HUES6 (cell line): ENCODE results near the gene OR3A2.
"Not testable (repeated sequence)": the region's sequence is repeated elsewhere in the genome, so short reads cannot be mapped to it uniquely, and the experiment has no call there.

Experiments used
- H3K27ac ChIP-seq: 2 replicates; pipeline ENCODE4 v1.7.0; 2013; ENCODE audit warnings: low read depth, mild to moderate bottlenecking, low read length, inconsistent platforms
- H3K27me3 ChIP-seq: 2 replicates; pipeline ENCODE4 v1.6.1; 2013; ENCODE audit warnings: low read length; ENCODE audit not compliant: control insufficient read depth, insufficient read depth
- H3K36me3 ChIP-seq: 2 replicates; pipeline ENCODE4 v1.6.1; 2013; ENCODE audit warnings: low read length; ENCODE audit not compliant: control insufficient read depth, insufficient read depth
- H3K4me1 ChIP-seq: 2 replicates; pipeline ENCODE4 v1.6.1; 2013; ENCODE audit warnings: low read length; ENCODE audit not compliant: control insufficient read depth, insufficient read depth
- H3K4me3 ChIP-seq: 2 replicates; pipeline ENCODE4 v1.5.1; 2013; ENCODE audit warnings: low read depth, low read length
- H3K9ac ChIP-seq: one replicate; pipeline ENCODE4 v1.6.1; 2013; ENCODE audit warnings: mild to moderate bottlenecking, low read length
- H3K9me3 ChIP-seq: 2 replicates; pipeline ENCODE4 v1.6.1; 2013; ENCODE audit warnings: low read depth, low read length; ENCODE audit not compliant: control insufficient read depth, insufficient read depth

Gene OR3A2

GRCh38 chr17:3293548-3293947 lies 92.6 kb downstream of the OR3A2 start:
- not testable (repeated sequence) for H3K9ac ChIP-seq, H3K27me3 ChIP-seq, H3K27ac ChIP-seq, H3K4me3 ChIP-seq, H3K9me3 ChIP-seq, H3K4me1 ChIP-seq, H3K36me3 ChIP-seq

- Histone ChIP-seq H3K4me1 (no peaks in the 10 kb centered on the region), H3K9ac (no peak overlapping the region), H3K36me3 (no peaks in the 10 kb centered on the region), H3K9me3 (no peaks in the 10 kb centered on the region), H3K27me3 (no peaks in the 10 kb centered on the region), H3K27ac (no peak overlapping the region), H3K4me3 (no peak overlapping the region)
These were observed 103.2 kb downstream of the OR3A2 start for GRCh38 chr17:3282901-3283300.

- no peaks in the 10 kb centered on the region for H3K4me1 ChIP-seq
- no peak overlapping the region for H3K27ac ChIP-seq
- H3K9me3 ChIP-seq: peaks cover 6% of the 10 kb centered on the region
- H3K36me3 ChIP-seq: no peaks in the 10 kb centered on the region
- no peak overlapping the region for H3K9ac ChIP-seq
- no peak overlapping the region for H3K4me3 ChIP-seq
- no peaks in the 10 kb centered on the region for H3K27me3 ChIP-seq
These were observed 110.0 kb downstream of the OR3A2 start for GRCh38 chr17:3276126-3276525.

- H3K9me3 ChIP-seq: peaks cover 6% of the 10 kb centered on the region
- H3K9ac ChIP-seq: no peak overlapping the region
- no peak overlapping the region for H3K4me3 ChIP-seq
- no peaks in the 10 kb centered on the region for H3K36me3 ChIP-seq
- no peak overlapping the region for H3K27ac ChIP-seq
- H3K4me1 ChIP-seq: no peaks in the 10 kb centered on the region
- H3K27me3 ChIP-seq: no peaks in the 10 kb centered on the region
These were observed 114.8 kb downstream of the OR3A2 start for GRCh38 chr17:3271072-3271848.

GRCh38 chr17:3260600-3260999 lies 125.5 kb downstream of the OR3A2 start:
- Histone ChIP-seq H3K4me3 (no peak overlapping the region), H3K9ac (no peak overlapping the region), H3K36me3 (no peaks in the 10 kb centered on the region), H3K27me3 (no peaks in the 10 kb centered on the region), H3K27ac (no peak overlapping the region), H3K9me3 (no peaks in the 10 kb centered on the region), H3K4me1 (peaks cover 3% of the 10 kb centered on the region; the same call in 1 of the 2 replicates)

DNA sequence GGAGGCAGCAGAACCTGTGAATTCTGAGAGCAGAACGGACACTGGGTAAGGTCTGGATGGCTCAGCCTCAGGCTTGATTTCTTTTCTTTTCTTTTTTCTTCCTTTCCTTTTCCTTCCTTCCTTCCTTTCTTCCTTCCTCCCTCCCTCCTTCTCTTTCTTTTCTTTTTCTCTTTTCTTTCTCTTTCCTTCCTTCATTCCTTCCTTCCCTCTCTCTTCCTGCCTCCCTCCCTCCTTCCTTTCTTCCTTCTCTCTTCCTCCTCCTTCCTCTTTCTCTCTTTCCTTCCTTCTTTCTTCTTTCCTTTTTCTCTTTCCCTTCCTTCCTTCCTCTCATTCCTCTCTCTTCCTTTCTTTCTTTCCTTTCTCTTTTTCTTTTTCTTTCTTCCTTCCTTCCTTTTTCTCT lies 125.9 kb downstream of the OR3A2 start:
- Histone ChIP-seq H3K9me3 (no peaks in the 10 kb centered on the region), H3K27ac (no peak overlapping the region), H3K4me3 (no peak overlapping the region), H3K9ac (no peak overlapping the region), H3K4me1 (peaks cover 3% of the 10 kb centered on the region; the same call in 1 of the 2 replicates), H3K27me3 (no peaks in the 10 kb centered on the region), H3K36me3 (no peaks in the 10 kb centered on the region)

DNA sequence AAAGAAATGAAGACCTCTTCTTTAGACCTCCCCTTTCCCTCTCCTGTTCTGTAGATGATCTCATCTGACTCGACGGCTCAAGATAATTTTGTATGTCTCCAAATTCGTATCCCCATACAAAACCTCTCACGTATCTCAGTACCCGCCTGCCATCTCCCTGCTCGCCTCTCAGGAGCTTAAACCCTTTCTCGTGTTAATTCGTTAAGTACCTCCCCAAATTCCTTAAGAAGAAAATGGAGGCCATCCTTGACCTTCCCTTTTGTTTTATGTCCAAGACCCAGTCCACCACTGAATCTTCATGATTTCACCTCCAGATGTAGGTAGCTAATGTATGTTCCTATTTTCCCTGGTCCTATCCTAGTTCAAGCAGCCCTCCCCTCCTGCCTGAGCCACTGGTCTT lies 129.5 kb downstream of the OR3A2 start:
- Histone ChIP-seq H3K27me3 (no peaks in the 10 kb centered on the region), H3K9me3 (no peaks in the 10 kb centered on the region), H3K9ac (no peak overlapping the region), H3K36me3 (no peaks in the 10 kb centered on the region), H3K4me1 (peaks cover 3% of the 10 kb centered on the region; the same call in 1 of the 2 replicates), H3K27ac (no peak overlapping the region), H3K4me3 (no peak overlapping the region)

GRCh38 chr17:3249013-3249412 lies 137.1 kb downstream of the OR3A2 start:
- H3K4me3 ChIP-seq, H3K4me1 ChIP-seq, H3K27ac ChIP-seq, H3K9me3 ChIP-seq, H3K27me3 ChIP-seq, H3K36me3 ChIP-seq, H3K9ac ChIP-seq: not testable (repeated sequence)

DNA sequence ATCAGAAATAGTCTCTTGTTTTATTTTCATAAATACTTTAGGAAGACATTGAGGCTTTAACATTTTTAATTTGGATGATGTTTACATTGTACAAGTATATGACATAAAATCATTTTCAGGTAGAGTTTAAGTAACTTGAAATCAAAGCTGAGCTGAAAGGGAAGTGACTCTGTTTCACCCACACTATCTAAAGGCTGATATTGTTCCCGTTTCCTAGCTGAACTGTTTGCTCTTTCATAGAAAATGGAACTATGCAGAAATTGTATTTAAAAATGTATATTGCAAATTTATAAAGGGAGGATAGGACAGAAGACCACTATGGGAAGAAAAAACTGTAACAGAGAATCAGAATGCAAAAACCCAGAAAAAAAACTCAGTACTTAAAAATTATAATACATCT lies 141.3 kb downstream of the OR3A2 start:
- not testable (repeated sequence) for H3K27me3 ChIP-seq, H3K9me3 ChIP-seq, H3K36me3 ChIP-seq, H3K4me3 ChIP-seq, H3K9ac ChIP-seq, H3K4me1 ChIP-seq, H3K27ac ChIP-seq

DNA sequence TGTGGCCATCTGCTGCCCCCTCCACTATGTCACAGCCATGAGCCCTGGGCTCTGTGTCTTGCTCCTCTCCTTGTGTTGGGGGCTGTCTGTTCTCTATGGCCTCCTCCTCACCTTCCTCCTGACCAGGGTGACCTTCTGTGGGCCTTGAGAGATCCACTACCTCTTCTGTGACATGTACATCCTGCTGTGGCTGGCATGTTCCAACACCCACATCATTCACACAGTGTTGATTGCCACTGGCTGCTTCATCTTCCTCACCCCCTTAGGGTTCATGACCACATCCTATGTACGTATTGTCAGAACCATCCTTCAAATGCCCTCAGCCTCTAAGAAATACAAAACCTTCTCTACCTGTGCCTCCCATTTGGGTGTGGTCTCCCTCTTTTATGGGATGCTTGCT lies 145.1 kb downstream of the OR3A2 start:
- H3K36me3 ChIP-seq, H3K9ac ChIP-seq, H3K9me3 ChIP-seq, H3K4me1 ChIP-seq, H3K4me3 ChIP-seq, H3K27me3 ChIP-seq, H3K27ac ChIP-seq: not testable (repeated sequence)

DNA sequence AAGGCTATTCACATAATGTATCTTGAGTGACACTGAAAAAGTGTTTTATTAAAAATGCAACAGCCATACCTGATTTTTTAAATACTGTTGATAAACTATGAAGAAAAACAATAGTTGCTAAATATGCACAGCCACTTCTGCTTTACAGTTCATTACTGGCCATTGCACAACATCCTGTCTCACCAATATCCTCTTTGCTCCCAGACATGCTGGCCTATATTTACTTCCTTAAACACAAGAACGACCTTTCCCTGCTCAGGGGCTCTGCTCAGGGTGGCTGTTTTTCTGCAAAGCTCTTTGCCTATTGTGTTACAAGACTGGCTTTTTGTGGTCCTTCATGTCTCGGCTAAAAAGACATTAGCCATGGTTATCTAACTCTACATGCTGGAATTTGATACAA lies 147.4 kb downstream of the OR3A2 start:
- H3K27me3 ChIP-seq, H3K4me3 ChIP-seq, H3K9me3 ChIP-seq, H3K9ac ChIP-seq, H3K27ac ChIP-seq, H3K4me1 ChIP-seq, H3K36me3 ChIP-seq: not testable (repeated sequence)

DNA sequence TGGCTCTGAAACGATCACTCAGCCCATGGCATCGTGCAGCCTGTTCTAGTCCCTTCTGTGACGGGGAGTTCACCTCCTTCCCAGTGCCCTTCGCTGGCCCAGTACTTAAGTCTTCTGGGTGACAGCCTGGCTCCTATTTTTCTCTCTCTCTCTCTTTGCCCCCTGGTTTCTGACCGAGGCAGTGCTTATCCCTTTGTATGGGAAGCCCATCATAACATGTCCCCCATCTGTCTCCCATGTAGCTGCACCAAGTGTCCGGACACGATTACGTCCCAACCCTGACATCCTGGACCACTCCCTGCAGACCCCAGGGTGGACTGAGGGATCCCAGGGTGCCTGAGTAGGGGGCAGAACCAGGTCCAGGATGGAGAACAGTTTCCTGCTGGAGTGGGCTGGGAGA lies 153.8 kb downstream of the OR3A2 start:
- H3K36me3 ChIP-seq, H3K27me3 ChIP-seq, H3K9me3 ChIP-seq, H3K9ac ChIP-seq, H3K4me1 ChIP-seq, H3K27ac ChIP-seq, H3K4me3 ChIP-seq: not testable (repeated sequence)
